Measurements from ENCODE around the gene MORF4L1. TPM values are rescaled to one million over a fixed set of nuclear protein-coding genes. Genes with fewer than 3 reads are reported as not detected.

MORF4L1 gene
- total and polyA plus RNA-seq, 2 donors (not counting 1 experiment from before 2014, with no cell fraction given): 268 to 710 TPM

- Histone ChIP-seq H3K4me2 (ENCODE audit: extremely low read depth, insufficient read depth, low read length) (no peak overlapping the region), H3K9ac (ENCODE audit: insufficient read depth, low read length) (no peak overlapping the region), H3K27ac (ENCODE audit: insufficient read depth, low read length) (no peak overlapping the region), H3K4me3 (replicated peaks in 1 of 4; ENCODE audit: control extremely low read depth in 1 of 4, insufficient read depth in 1 of 4, low read depth in 3 of 4, low read length in 4 of 4) (no peak overlapping the region), H3K36me3 (ENCODE audit: control insufficient read depth, insufficient read depth, low read length) (peaks cover 15% of the 10 kb centered on the region), H3K9me3 (ENCODE audit: control insufficient read depth, insufficient read depth, low read depth, low read length) (no peaks in the 10 kb centered on the region), H2AFZ (ENCODE audit: low read length) (no peak overlapping the region), H4K20me1 (ENCODE audit: control insufficient read depth, extremely low read depth, insufficient read depth, low read length) (no peaks in the 10 kb centered on the region), H3K27me3 (ENCODE audit: control insufficient read depth, insufficient read depth, low read length) (no peaks in the 10 kb centered on the region), H3K4me1 (ENCODE audit: control insufficient read depth, extremely low read depth, insufficient read depth, low read length) (peaks cover 2% of the 10 kb centered on the region), H3K79me2 (ENCODE audit: control insufficient read depth, insufficient read depth, low read length) (no peaks in the 10 kb centered on the region)
- TF ChIP-seq CTCF (conservative IDR thresholded peaks at IDR 0.05 in 1 of 2, IDR thresholded peaks at IDR 0.05 in 1 of 2; ENCODE audit: low read depth in 1 of 2, low read length in 2 of 2) (no peak), EZH2 (IDR thresholded peaks at IDR 0.05; ENCODE audit: low read length, missing control alignments) (no peak)
- no peak for DNase-seq (ENCODE audit: low read depth in 2 of 2)
These were observed 48.8 kb downstream of the MORF4L1 start for GRCh38 chr15:78921517-78921916.

DNA sequence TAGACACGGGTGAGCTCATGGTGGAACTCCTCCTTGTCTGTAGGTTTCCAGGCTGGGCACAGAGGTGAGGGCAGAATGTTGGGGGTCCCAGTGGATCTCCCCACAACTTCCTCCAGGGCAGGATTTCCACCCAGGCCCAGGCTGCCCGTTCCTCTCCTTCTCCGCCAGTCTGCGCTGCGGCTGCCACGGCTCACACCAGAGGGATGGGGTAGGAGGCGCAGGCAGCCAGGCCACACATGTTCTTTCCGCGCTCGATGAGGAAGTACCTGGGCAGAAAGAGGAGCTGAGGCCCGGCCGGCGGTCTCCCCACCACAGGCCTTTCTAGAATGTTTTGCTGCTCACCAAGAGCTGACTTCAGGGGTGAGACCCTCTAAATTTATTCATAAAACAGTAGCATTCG lies 49.2 kb downstream of the MORF4L1 start:
- H3K36me3 ChIP-seq (ENCODE audit: control insufficient read depth, insufficient read depth, low read length): peaks cover 15% of the 10 kb centered on the region
- H3K4me3 ChIP-seq (replicated peaks in 1 of 4; ENCODE audit: control extremely low read depth in 1 of 4, insufficient read depth in 1 of 4, low read depth in 3 of 4, low read length in 4 of 4): no peak overlapping the region
- H3K27me3 ChIP-seq (ENCODE audit: control insufficient read depth, insufficient read depth, low read length): no peaks in the 10 kb centered on the region
- no peak overlapping the region for H3K9ac ChIP-seq (ENCODE audit: insufficient read depth, low read length)
- no peaks in the 10 kb centered on the region for H3K9me3 ChIP-seq (ENCODE audit: control insufficient read depth, insufficient read depth, low read depth, low read length)
- no peak overlapping the region for H2AFZ ChIP-seq (ENCODE audit: low read length)
- H3K4me2 ChIP-seq (ENCODE audit: extremely low read depth, insufficient read depth, low read length): no peak overlapping the region
- no peaks in the 10 kb centered on the region for H4K20me1 ChIP-seq (ENCODE audit: control insufficient read depth, extremely low read depth, insufficient read depth, low read length)
- no peaks in the 10 kb centered on the region for H3K79me2 ChIP-seq (ENCODE audit: control insufficient read depth, insufficient read depth, low read length)
- DNase-seq (ENCODE audit: low read depth in 2 of 2): no peak
- H3K27ac ChIP-seq (ENCODE audit: insufficient read depth, low read length): no peak overlapping the region
- H3K4me1 ChIP-seq (ENCODE audit: control insufficient read depth, extremely low read depth, insufficient read depth, low read length): peaks cover under 1% of the 10 kb centered on the region
- no peak for TF ChIP-seq EZH2 (IDR thresholded peaks at IDR 0.05; ENCODE audit: low read length, missing control alignments)
- TF ChIP-seq CTCF (conservative IDR thresholded peaks at IDR 0.05 in 1 of 2, IDR thresholded peaks at IDR 0.05 in 1 of 2; ENCODE audit: low read depth in 1 of 2, low read length in 2 of 2): no peak

DNA sequence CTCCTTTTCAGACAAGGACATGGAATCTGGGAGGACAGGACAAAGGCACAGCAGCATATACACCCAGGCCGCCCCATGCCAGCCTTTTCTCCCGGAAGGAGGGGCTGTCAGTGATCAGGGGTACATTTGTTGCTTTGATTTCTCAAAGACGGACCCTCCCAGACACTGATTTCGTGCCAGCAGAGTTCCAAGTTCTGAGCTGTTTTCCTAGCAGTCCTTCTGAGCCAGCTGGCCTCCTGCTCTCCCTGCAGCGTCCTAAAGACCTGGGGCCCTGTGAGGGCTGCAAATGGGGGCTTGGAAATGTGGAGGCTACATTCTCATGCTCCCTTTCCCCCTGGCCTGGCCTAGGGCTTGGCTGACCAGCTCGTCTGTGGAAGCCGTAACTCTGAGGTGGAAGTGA lies 49.8 kb downstream of the MORF4L1 start:
- H3K4me3 ChIP-seq (replicated peaks in 1 of 4; ENCODE audit: control extremely low read depth in 1 of 4, insufficient read depth in 1 of 4, low read depth in 3 of 4, low read length in 4 of 4): no peak overlapping the region
- TF ChIP-seq EZH2 (IDR thresholded peaks at IDR 0.05; ENCODE audit: low read length, missing control alignments) (no peak), CTCF (conservative IDR thresholded peaks at IDR 0.05 in 1 of 2, IDR thresholded peaks at IDR 0.05 in 1 of 2; ENCODE audit: low read depth in 1 of 2, low read length in 2 of 2) (no peak)
- H3K4me1 ChIP-seq (ENCODE audit: control insufficient read depth, extremely low read depth, insufficient read depth, low read length): no peaks in the 10 kb centered on the region
- DNase-seq (ENCODE audit: low read depth in 2 of 2): no peak
- H3K4me2 ChIP-seq (ENCODE audit: extremely low read depth, insufficient read depth, low read length): no peak overlapping the region
- H3K9ac ChIP-seq (ENCODE audit: insufficient read depth, low read length): no peak overlapping the region
- no peaks in the 10 kb centered on the region for H3K9me3 ChIP-seq (ENCODE audit: control insufficient read depth, insufficient read depth, low read depth, low read length)
- H2AFZ ChIP-seq (ENCODE audit: low read length): no peak overlapping the region
- H3K36me3 ChIP-seq (ENCODE audit: control insufficient read depth, insufficient read depth, low read length): peaks cover 15% of the 10 kb centered on the region
- no peak overlapping the region for H3K27ac ChIP-seq (ENCODE audit: insufficient read depth, low read length)
- H4K20me1 ChIP-seq (ENCODE audit: control insufficient read depth, extremely low read depth, insufficient read depth, low read length): no peaks in the 10 kb centered on the region
- H3K79me2 ChIP-seq (ENCODE audit: control insufficient read depth, insufficient read depth, low read length): no peaks in the 10 kb centered on the region
- H3K27me3 ChIP-seq (ENCODE audit: control insufficient read depth, insufficient read depth, low read length): no peaks in the 10 kb centered on the region
